K562 (cell line): ENCODE measurements around the gene ZNF335. TPM values are rescaled to one million over a fixed set of nuclear protein-coding genes. Genes with fewer than 3 reads are reported as not detected.

Source experiments
- BRD9 ChIP-seq: fragments of 450-650 bp; IDR thresholded peaks from 2 replicates; pipeline ENCODE4 v1.6.1; 2018; ENCODE audit warnings: low read depth; ENCODE audit not compliant: partially characterized antibody
- PTRF ChIP-seq: fragments of 450-650 bp; IDR thresholded peaks from 2 replicates; pipeline ENCODE4 v1.6.1; 2016; ENCODE audit warnings: mild to moderate bottlenecking, missing genetic modification characterization, missing compliant biosample characterization
- ZFP30 ChIP-seq: fragments of 250-450 bp; sonication (Bioruptor Pico); IDR thresholded peaks from 2 replicates; pipeline ENCODE4 v1.8.0; 2022; ENCODE audit warnings: moderate library complexity, mild to moderate bottlenecking, inconsistent platforms, borderline replicate concordance
- polyA plus RNA-seq, 8 experiments: library from polyadenylated mRNA; depleted of rRNA in 4 of 8; stranded (reverse) in 5 of 8; unstranded in 3 of 8; fragments of >200 nt; fragmentation: Nextera tagmentation in 2 of 8; fragmentation: Illumina TruSeq in 1 of 8; extraction: Ambion mirVana in 2 of 8; extraction: Trizol in 1 of 8; gene quantifications; 2 replicates each; pipeline versions ENCODE4 v1.2.1 to v1.2.3, GENCODE V29; 2011 to 2014; ENCODE audit warnings: inconsistent platforms in 1 of 8, missing spikeins in 1 of 8
- total RNA-seq, 7 experiments: library from RNA; depleted of rRNA in 6 of 7; stranded (reverse); fragments of >200 nt in 6 of 7; fragmentation: Illumina TruSeq in 2 of 7; extraction: Trizol in 2 of 7; gene quantifications; 2 replicates each; pipeline versions ENCODE4 v1.2.1 to v1.2.3, GENCODE V29; 2011 to 2021; ENCODE audit warnings: low replicate concordance in 1 of 7
- TF ChIP-seq, protein P1 (sequence below): fragments of 450-650 bp; IDR thresholded peaks from 2 replicates; pipeline ENCODE4 v1.6.1; 2016; ENCODE audit warnings: low read depth

The ZNF335 gene
- total and polyA plus RNA-seq, 9 of the 15 experiments (the other 6 are each of a cell fraction or from before 2014, with no cell fraction given), result 0.39 to 16.0 (median 7.6) TPM

DNA sequence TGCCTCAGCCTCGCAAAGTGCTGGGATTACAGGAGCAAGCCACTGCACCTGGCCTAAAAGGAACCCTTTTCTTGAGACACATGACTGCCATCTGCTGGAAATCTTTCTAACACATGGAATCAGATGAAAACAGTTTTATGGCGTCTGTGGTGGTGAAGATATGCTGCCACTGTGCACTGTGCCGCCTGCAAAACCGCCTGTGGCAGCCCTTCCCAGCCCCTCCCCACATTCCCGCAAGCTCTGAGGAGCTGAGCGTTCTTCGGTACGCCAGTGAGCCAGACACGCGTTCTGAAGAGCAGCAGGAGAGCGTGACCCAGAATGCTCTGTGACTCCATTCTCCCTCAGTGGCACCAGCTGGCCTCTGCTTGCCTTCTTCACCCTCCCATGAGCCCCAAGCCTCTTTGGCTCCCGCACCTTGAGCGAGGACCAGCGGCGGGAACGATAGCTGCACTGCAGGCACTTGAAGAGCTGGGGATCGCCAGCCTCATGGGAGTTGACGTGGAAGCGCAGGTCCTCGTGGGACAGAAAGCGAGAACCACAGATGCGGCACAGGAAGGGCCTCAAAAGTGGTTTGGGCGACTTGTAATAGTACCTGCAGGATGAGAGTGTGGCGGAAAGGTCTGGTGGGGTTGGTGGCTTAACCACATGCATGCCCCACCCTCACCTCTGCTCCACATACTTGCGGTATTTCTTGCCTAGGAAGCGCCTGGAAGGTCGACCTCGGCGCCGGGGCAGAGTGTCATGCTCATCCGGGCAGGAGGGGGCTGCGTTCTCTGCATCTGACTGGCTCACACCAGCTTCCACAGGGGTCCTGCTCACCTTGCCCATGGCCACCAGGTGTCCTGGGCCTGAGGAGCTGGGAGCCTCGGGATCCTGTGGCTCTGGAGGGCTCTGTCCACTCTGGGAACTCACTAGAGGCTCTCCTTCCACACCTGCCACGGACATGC is 8.7 kb downstream of the ZNF335 start (continued):
- TF ChIP-seq ZFP30 (CRISPR knock-in tag), result no peak
- TF ChIP-seq PTRF, result no peak
- TF ChIP-seq, protein P1, sequence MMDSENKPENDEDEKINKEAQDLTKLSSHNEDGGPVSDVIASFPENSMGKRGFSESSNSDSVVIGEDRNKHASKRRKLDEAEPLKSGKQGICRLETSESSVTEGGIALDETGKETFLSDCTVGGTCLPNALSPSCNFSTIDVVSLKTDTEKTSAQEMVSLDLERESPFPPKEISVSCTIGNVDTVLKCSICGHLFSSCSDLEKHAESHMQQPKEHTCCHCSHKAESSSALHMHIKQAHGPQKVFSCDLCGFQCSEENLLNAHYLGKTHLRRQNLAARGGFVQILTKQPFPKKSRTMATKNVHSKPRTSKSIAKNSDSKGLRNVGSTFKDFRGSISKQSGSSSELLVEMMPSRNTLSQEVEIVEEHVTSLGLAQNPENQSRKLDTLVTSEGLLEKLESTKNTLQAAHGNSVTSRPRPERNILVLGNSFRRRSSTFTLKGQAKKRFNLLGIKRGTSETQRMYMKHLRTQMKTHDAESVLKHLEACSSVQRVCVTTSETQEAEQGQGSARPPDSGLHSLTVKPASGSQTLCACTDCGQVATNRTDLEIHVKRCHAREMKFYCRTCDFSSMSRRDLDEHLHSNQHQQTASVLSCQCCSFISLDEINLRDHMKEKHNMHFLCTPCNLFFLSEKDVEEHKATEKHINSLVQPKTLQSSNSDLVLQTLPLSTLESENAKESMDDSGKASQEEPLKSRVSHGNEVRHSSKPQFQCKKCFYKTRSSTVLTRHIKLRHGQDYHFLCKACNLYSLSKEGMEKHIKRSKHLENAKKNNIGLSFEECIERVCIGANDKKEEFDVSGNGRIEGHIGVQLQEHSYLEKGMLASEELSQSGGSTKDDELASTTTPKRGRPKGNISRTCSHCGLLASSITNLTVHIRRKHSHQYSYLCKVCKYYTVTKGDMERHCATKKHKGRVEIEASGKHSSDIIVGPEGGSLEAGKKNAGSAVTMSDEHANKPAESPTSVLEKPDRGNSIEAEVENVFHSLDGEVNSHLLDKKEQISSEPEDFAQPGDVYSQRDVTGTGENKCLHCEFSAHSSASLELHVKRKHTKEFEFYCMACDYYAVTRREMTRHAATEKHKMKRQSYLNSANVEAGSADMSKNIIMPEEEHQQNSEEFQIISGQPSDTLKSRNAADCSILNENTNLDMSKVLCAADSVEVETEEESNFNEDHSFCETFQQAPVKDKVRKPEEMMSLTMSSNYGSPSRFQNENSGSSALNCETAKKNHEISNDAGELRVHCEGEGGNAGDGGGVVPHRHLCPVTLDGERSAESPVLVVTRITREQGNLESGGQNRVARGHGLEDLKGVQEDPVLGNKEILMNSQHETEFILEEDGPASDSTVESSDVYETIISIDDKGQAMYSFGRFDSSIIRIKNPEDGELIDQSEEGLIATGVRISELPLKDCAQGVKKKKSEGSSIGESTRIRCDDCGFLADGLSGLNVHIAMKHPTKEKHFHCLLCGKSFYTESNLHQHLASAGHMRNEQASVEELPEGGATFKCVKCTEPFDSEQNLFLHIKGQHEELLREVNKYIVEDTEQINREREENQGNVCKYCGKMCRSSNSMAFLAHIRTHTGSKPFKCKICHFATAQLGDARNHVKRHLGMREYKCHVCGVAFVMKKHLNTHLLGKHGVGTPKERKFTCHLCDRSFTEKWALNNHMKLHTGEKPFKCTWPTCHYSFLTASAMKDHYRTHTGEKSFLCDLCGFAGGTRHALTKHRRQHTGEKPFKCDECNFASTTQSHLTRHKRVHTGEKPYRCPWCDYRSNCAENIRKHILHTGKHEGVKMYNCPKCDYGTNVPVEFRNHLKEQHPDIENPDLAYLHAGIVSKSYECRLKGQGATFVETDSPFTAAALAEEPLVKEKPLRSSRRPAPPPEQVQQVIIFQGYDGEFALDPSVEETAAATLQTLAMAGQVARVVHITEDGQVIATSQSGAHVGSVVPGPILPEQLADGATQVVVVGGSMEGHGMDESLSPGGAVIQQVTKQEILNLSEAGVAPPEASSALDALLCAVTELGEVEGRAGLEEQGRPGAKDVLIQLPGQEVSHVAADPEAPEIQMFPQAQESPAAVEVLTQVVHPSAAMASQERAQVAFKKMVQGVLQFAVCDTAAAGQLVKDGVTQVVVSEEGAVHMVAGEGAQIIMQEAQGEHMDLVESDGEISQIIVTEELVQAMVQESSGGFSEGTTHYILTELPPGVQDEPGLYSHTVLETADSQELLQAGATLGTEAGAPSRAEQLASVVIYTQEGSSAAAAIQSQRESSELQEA, result no peak
- no peak for TF ChIP-seq BRD9
- TF ChIP-seq, all 486 proteins: peak for 6
